ENCODE results near the gene ZNF750. TPM values are rescaled to one million over a fixed set of nuclear protein-coding genes. Genes with fewer than 3 reads are reported as not detected.

ZNF750 gene
- total and polyA plus RNA-seq, 8 donors, result 9.5 TPM; not detected in 7

- Histone ChIP-seq H3K36me3 (peaks cover 10 to 50% (median 46%) of the 10 kb centered on the region in 4 donors), H3K4me1 (peaks cover 3 to 17% (median 13%) of the 10 kb centered on the region in 4 donors), H3K27ac (no peak overlapping the region), H3K27me3 (no peaks in the 10 kb centered on the region), H3K4me3 (no peak overlapping the region), H3K9me3 (no peaks in the 10 kb centered on the region)
- 94 to 97% (median 96%) methylated on average over 55 to 63 of the region's 63 CpGs for WGBS, 5 donors
- DNase-seq, result no peak
- TF ChIP-seq POLR2AphosphoS5 (IDR thresholded peaks at IDR 0.05) (no peak), POLR2A (IDR thresholded peaks at IDR 0.05) (no peak), EP300 (IDR thresholded peaks at IDR 0.05) (no peak), CTCF (IDR thresholded peaks at IDR 0.05) (no peak)
- intact Hi-C loops (cut with DNase I; ENCODE audit: low total_unique reads), result no loop called here
These were observed 38.3 kb downstream of the ZNF750 start for GRCh38 chr17:82801377-82801970.

DNA sequence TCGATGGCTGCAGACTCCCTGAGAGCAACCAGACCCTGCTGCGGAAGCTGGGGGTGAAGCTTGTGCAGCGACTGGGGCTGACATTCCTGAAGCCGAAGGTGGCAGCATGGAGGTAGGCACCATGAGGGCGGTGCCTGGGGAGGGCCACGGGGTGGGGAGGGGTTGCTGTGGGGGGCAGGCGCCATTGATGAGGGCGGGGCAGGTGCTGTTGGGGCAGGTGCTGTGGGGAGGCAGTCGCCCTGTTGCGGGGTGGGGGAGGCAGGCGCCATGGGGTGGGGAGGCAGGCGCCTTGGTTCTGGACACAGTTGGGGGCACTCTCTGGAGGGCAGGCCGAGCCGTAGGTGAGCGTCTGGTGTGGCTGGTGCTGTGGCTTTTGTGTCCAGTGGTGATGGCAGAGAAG, 38.9 kb downstream of the ZNF750 start:
- TF ChIP-seq POLR2AphosphoS5 (IDR thresholded peaks at IDR 0.05), result no peak
- no peak for TF ChIP-seq POLR2A (IDR thresholded peaks at IDR 0.05)
- TF ChIP-seq CTCF (IDR thresholded peaks at IDR 0.05), result no peak
- no peak for TF ChIP-seq EP300 (IDR thresholded peaks at IDR 0.05)
- Histone ChIP-seq H3K9me3 (no peaks in the 10 kb centered on the region), H3K27me3 (no peaks in the 10 kb centered on the region), H3K4me3 (no peak overlapping the region), H3K27ac (no peak overlapping the region), H3K36me3 (peaks cover 10 to 48% (median 41%) of the 10 kb centered on the region in 4 donors), H3K4me1 (peaks cover 3 to 17% (median 13%) of the 10 kb centered on the region in 4 donors)
- intact Hi-C loops (cut with DNase I; ENCODE audit: low total_unique reads), result no loop called here
- no peak for DNase-seq
- WGBS, 5 donors, result 96 to 97% (median 96%) methylated on average over 14 to 15 of the region's 15 CpGs

DNA sequence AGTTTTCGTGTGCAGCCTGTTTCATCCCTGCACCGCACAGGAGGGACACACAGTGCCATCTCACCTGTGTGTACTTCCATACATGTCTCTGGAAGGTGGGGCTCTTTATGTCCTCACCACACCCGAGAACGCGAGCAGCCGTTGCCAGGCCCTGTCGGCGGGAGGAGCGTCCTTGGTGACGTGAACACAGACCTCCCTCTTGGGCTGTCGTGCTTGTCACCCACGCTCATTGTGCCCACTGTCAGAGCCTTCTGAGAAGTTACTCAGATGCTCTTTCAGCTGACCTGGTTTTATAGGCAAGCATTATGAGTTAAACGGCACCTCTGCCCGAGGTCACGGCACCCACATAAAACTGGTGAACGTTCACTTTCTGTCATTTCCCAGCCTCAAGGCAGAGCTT, 40.2 kb downstream of the ZNF750 start:
- H3K4me3 ChIP-seq, result no peak overlapping the region
- H3K4me1 ChIP-seq, result peaks cover 0 to 15% (median 6%) of the 10 kb centered on the region in 4 donors
- TF ChIP-seq EP300 (IDR thresholded peaks at IDR 0.05), result no peak
- TF ChIP-seq POLR2AphosphoS5 (IDR thresholded peaks at IDR 0.05), result no peak
- no peak for TF ChIP-seq CTCF (IDR thresholded peaks at IDR 0.05)
- no peak overlapping the region for H3K27ac ChIP-seq
- H3K27me3 ChIP-seq, result no peaks in the 10 kb centered on the region
- H3K36me3 ChIP-seq, result peaks cover 10 to 46% (median 42%) of the 10 kb centered on the region in 4 donors
- intact Hi-C loops (cut with DNase I; ENCODE audit: low total_unique reads), result no loop called here
- no peaks in the 10 kb centered on the region for H3K9me3 ChIP-seq
- no peak for DNase-seq
- WGBS, 5 donors, result 91 to 95% (median 94%) methylated on average over 14 to 16 of the region's 16 CpGs

GRCh38 chr17:82798752-82799151, 41.1 kb downstream of the ZNF750 start:
- H3K4me3 ChIP-seq, result no peak overlapping the region
- TF ChIP-seq EP300 (IDR thresholded peaks at IDR 0.05) (no peak), POLR2A (IDR thresholded peaks at IDR 0.05) (no peak), POLR2AphosphoS5 (IDR thresholded peaks at IDR 0.05) (no peak)
- no peak for DNase-seq
- intact Hi-C loops (cut with DNase I; ENCODE audit: low total_unique reads), result no loop called here
- H3K9me3 ChIP-seq, result no peaks in the 10 kb centered on the region
- H3K27me3 ChIP-seq, result no peaks in the 10 kb centered on the region
- H3K36me3 ChIP-seq, result peaks cover 10 to 46% (median 42%) of the 10 kb centered on the region in 4 donors
- H3K27ac ChIP-seq, result no peak overlapping the region
- H3K4me1 ChIP-seq, result peaks cover 0 to 18% (median 6%) of the 10 kb centered on the region in 4 donors
- WGBS, 5 donors, result 95 to 99% (median 97%) methylated on average over 7 of the region's 7 CpGs

DNA sequence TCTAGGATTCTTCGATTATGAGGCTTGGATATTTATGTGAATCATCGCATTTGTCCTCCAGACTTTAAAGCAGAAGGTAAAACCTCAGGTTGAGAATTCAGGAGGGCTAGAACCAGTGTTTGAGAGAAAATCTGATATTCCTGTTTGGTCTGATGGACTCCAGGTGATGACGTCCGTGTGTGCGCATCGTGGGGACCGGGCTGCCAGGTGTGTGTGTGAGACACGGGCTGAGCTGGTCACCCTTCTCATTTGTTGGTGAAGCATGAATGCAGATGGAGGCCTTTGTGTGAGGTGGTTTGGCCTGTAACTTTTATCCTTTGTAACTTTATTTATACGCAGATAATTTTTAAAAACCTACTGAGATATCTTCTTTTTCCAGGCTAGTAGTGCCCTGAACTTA, 42.8 kb downstream of the ZNF750 start:
- peaks cover 0 to 23% (median 7%) of the 10 kb centered on the region in 4 donors for H3K4me1 ChIP-seq
- intact Hi-C loops (cut with DNase I; ENCODE audit: low total_unique reads), result no loop called here
- DNase-seq, result no peak
- H3K27me3 ChIP-seq, result no peaks in the 10 kb centered on the region
- no peaks in the 10 kb centered on the region for H3K9me3 ChIP-seq
- H3K27ac ChIP-seq, result peak overlapping the region in 1 of 5 donors; percentile 49
- 87 to 95% (median 89%) methylated on average over 9 of the region's 9 CpGs for WGBS, 5 donors
- TF ChIP-seq EP300 (IDR thresholded peaks at IDR 0.05), result no peak
- no peak for TF ChIP-seq CTCF (IDR thresholded peaks at IDR 0.05)
- no peak for TF ChIP-seq POLR2AphosphoS5 (IDR thresholded peaks at IDR 0.05)
- TF ChIP-seq POLR2A (IDR thresholded peaks at IDR 0.05), result no peak
- H3K4me3 ChIP-seq, result no peak overlapping the region
- H3K36me3 ChIP-seq, result peaks cover 10 to 46% (median 41%) of the 10 kb centered on the region in 4 donors
